ENCODE measurements around the gene CRIM1. TPM values are rescaled to one million over a fixed set of nuclear protein-coding genes. Genes with fewer than 3 reads are reported as not detected.

CRIM1 gene
- total RNA-seq, 1 experiment from 2014 or later = 21.4 TPM

- no peak overlapping the region for H3K4me3 ChIP-seq (ENCODE audit: insufficient read depth, low read depth, low read length)
- no peaks in the 10 kb centered on the region for H3K36me3 ChIP-seq (replicated peaks; ENCODE audit: control insufficient read depth, insufficient read depth, low read length)
- no peak for DNase-seq
- H3K27me3 ChIP-seq (ENCODE audit: control insufficient read depth, insufficient read depth, low read length) = no peaks in the 10 kb centered on the region
These were observed 233.7 kb downstream of the CRIM1 start for GRCh38 chr2:36589230-36589630.

- DNase-seq = no peak
- Histone ChIP-seq H3K4me3 (ENCODE audit: insufficient read depth, low read depth, low read length) (no peak overlapping the region), H3K27me3 (ENCODE audit: control insufficient read depth, insufficient read depth, low read length) (no peaks in the 10 kb centered on the region; the same call in 1 of the 2 replicates), H3K36me3 (replicated peaks; ENCODE audit: control insufficient read depth, insufficient read depth, low read length) (no peaks in the 10 kb centered on the region)
These were observed 239.3 kb downstream of the CRIM1 start for GRCh38 chr2:36594849-36595248.

GRCh38 chr2:36596397-36596796 is 240.8 kb downstream of the CRIM1 start:
- no peaks in the 10 kb centered on the region for H3K36me3 ChIP-seq (replicated peaks; ENCODE audit: control insufficient read depth, insufficient read depth, low read length)
- no peak overlapping the region for H3K4me3 ChIP-seq (ENCODE audit: insufficient read depth, low read depth, low read length)
- no peaks in the 10 kb centered on the region; the same call in 1 of the 2 replicates for H3K27me3 ChIP-seq (ENCODE audit: control insufficient read depth, insufficient read depth, low read length)
- no peak for DNase-seq

GRCh38 chr2:36597003-36597531 is 241.5 kb downstream of the CRIM1 start:
- Histone ChIP-seq H3K27me3 (ENCODE audit: control insufficient read depth, insufficient read depth, low read length) (no peaks in the 10 kb centered on the region; the same call in 1 of the 2 replicates), H3K36me3 (replicated peaks; ENCODE audit: control insufficient read depth, insufficient read depth, low read length) (no peaks in the 10 kb centered on the region), H3K4me3 (ENCODE audit: insufficient read depth, low read depth, low read length) (peak overlapping the region; percentile 70)
- peak; percentile 17 for DNase-seq

- DNase-seq = peak; percentile 95
- no peaks in the 10 kb centered on the region; the same call in 1 of the 2 replicates for H3K27me3 ChIP-seq (ENCODE audit: control insufficient read depth, insufficient read depth, low read length)
- no peaks in the 10 kb centered on the region for H3K36me3 ChIP-seq (replicated peaks; ENCODE audit: control insufficient read depth, insufficient read depth, low read length)
- peak within 1 kb of the TSS; percentile 70 for H3K4me3 ChIP-seq (ENCODE audit: insufficient read depth, low read depth, low read length)
These were observed 242.2 kb downstream of the CRIM1 start, which contains the start of gene FEZ2 for GRCh38 chr2:36597532-36598377. Gene FEZ2 (minus strand): TSS chr2:36598168. CDS start chr2:36598142, 26 bp downstream.

Other genes starting within 250 kb of the CRIM1 start
- gene FEZ2, start 242.4 kb downstream of the CRIM1 start, total RNA-seq (2014; rRNA removed; shearing (Covaris generic)) = 16.9 and 22.7 TPM in 2 replicates